IgD-negative memory B cell (primary cell): Measurements from ENCODE around the gene PRKCZ. TPM values are rescaled to one million over a fixed set of nuclear protein-coding genes. Genes with fewer than 3 reads are reported as not detected.

Experiments used
- H3K27ac Mint-ChIP-seq, 3 donors: one replicate each; pipeline ENCODE4 v1.8.0; 2020 to 2022; ENCODE audit warnings: mild to moderate bottlenecking in 3 of 3, mixed read lengths in 3 of 3, moderate library complexity in 1 of 3
- H3K27me3 Mint-ChIP-seq: one replicate; pipeline ENCODE4 v1.8.0; 2021; ENCODE audit warnings: mixed read lengths
- H3K36me3 Mint-ChIP-seq: one replicate; pipeline ENCODE4 v1.8.0; 2020; ENCODE audit warnings: mild to moderate bottlenecking, mixed read lengths
- H3K4me1 Mint-ChIP-seq, 3 donors: one replicate each; pipeline ENCODE4 v1.8.0; 2020 to 2022; ENCODE audit warnings: mixed read lengths in 3 of 3, mild to moderate bottlenecking in 1 of 3
- H3K4me3 Mint-ChIP-seq, 4 donors: one replicate each; pipeline ENCODE4 v1.8.0; 2020 to 2022; ENCODE audit warnings: mild to moderate bottlenecking in 4 of 4, mixed read lengths in 4 of 4, moderate library complexity in 3 of 4
- H3K9me3 Mint-ChIP-seq, 3 donors: one replicate each; pipeline ENCODE4 v1.8.0; 2020 to 2021; ENCODE audit warnings: mixed read lengths in 3 of 3, mild to moderate bottlenecking in 1 of 3
- polyA plus RNA-seq: library from polyadenylated mRNA; unstranded; fragments of 300-500 nt; fragmentation: Illumina TruSeq; gene quantifications from one replicate; pipeline ENCODE4 v1.2.3, GENCODE V29; 2021

Gene PRKCZ
- polyA plus RNA-seq, 1 donor from 2014 or later, result 12.0 TPM

DNA sequence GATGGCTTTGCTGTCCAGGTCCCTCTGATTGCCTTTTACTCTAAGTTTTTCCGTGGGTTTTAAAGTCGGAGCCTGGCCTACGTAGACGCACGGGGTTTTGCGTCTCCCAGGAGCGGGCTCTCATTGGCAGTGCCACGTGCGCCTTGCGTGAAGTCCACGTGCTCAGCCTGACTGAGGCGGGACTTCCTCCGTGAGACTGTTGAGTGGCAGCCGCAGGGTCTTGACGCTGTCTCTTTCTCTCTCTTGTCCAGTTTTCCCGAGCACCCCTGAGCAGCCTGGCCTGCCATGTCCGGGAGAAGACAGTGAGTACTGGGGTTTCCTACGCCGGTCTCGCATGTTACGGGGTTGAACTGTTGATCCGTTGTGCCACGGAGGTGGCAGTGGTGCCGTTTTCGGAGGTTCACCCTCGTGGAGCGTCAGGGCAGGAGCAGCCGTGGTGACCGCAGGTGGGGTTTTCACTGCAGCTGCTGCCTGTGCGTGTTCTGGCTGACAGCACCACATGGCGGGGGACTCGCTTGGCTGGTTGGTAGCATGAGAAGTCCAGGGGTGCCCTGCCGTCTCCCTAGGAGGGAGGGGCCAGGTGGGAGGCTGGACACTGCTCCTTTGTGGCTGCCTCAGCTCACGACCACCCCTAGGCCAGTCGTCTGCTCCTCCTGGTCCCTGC lies 9.2 kb downstream of the PRKCZ start:
- no peaks in the 10 kb centered on the region for H3K9me3 Mint-ChIP-seq
- H3K36me3 Mint-ChIP-seq, result peaks cover 15% of the 10 kb centered on the region
- H3K27me3 Mint-ChIP-seq, result no peaks in the 10 kb centered on the region
- no peak overlapping the region for H3K27ac Mint-ChIP-seq
- peaks cover 0 to 4% (median 0%) of the 10 kb centered on the region in 3 donors for H3K4me1 Mint-ChIP-seq
- no peak overlapping the region for H3K4me3 Mint-ChIP-seq

GRCh38 chr1:2060072-2060471 lies 9.9 kb downstream of the PRKCZ start:
- Mint-ChIP-seq H3K4me1 (peaks cover 0 to 4% (median 0%) of the 10 kb centered on the region in 3 donors), H3K9me3 (no peaks in the 10 kb centered on the region), H3K36me3 (peaks cover 20% of the 10 kb centered on the region)

GRCh38 chr1:2060535-2060934 lies 10.3 kb downstream of the PRKCZ start:
- no peaks in the 10 kb centered on the region for H3K9me3 Mint-ChIP-seq
- H3K27me3 Mint-ChIP-seq, result no peaks in the 10 kb centered on the region
- H3K4me1 Mint-ChIP-seq, result peaks cover 0 to 4% (median 0%) of the 10 kb centered on the region in 3 donors
- no peak overlapping the region for H3K4me3 Mint-ChIP-seq
- H3K27ac Mint-ChIP-seq, result no peak overlapping the region
- peaks cover 22% of the 10 kb centered on the region for H3K36me3 Mint-ChIP-seq

More at GRCh38 chr1:2060072-2060471, 9.9 kb downstream of the PRKCZ start:
- no peak overlapping the region for H3K4me3 Mint-ChIP-seq
- H3K27me3 Mint-ChIP-seq, result no peaks in the 10 kb centered on the region
- H3K27ac Mint-ChIP-seq, result no peak overlapping the region

GRCh38 chr1:2061065-2061778 lies 11.0 kb downstream of the PRKCZ start:
- Mint-ChIP-seq H3K4me1 (peaks cover 0 to 7% (median 0%) of the 10 kb centered on the region in 3 donors), H3K27me3 (no peaks in the 10 kb centered on the region), H3K27ac (no peak overlapping the region), H3K36me3 (peaks cover 22% of the 10 kb centered on the region), H3K4me3 (no peak overlapping the region), H3K9me3 (no peaks in the 10 kb centered on the region)

- Mint-ChIP-seq H3K4me3 (no peak overlapping the region), H3K4me1 (peaks cover 0 to 10% (median 0%) of the 10 kb centered on the region in 3 donors), H3K27me3 (no peaks in the 10 kb centered on the region), H3K9me3 (no peaks in the 10 kb centered on the region), H3K27ac (peak overlapping the region in 1 of 3 donors; percentile 3), H3K36me3 (peaks cover 25% of the 10 kb centered on the region)
Measured at GRCh38 chr1:2065699-2066098, 15.5 kb downstream of the PRKCZ start.

DNA sequence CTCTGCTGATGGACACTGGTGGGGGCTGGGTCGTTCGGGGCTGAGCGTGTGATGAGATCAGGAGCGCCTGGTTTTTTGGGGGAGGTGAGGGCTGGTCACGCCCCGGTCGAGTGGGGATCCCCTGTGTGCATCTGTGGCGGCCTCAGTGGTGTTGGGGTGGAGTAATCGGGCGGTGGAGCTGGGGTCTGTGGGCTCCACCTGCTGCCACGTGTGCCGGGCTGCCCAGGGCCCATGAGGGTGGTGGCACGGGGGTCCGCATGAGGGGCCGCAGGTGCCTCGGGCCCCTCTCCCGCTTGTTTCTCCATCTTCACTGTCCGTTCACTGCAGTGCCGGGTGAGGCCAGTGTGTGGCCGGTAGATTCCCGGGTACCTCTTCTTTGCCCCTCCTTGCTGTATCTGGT lies 17.2 kb downstream of the PRKCZ start:
- no peak overlapping the region for H3K4me3 Mint-ChIP-seq
- H3K4me1 Mint-ChIP-seq, result peaks cover 0 to 10% (median 0%) of the 10 kb centered on the region in 3 donors
- H3K36me3 Mint-ChIP-seq, result peaks cover 21% of the 10 kb centered on the region
- H3K27me3 Mint-ChIP-seq, result no peaks in the 10 kb centered on the region
- no peak overlapping the region for H3K27ac Mint-ChIP-seq
- H3K9me3 Mint-ChIP-seq, result no peaks in the 10 kb centered on the region

DNA sequence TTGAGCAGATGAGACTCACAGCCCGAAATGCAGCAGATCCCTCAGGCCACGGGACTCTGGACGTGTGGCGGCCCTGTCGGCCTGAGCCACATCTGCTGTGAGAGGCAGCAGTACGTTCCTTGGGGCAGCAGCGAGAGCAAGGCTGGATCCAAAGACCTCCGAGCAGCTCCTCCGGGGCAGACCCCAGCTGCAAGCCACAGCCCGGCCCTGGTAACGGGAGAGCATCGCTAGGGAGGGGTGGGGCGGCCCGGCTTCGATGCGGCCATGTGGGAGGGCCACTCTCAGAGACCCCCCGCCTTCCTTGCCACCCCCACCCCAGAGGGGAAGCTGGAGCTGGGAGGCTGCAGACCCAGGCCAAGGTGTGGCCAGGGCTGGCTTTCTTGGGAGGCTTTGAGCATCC lies 17.8 kb downstream of the PRKCZ start:
- Mint-ChIP-seq H3K27ac (no peak overlapping the region), H3K4me1 (peaks cover 0 to 10% (median 0%) of the 10 kb centered on the region in 3 donors), H3K9me3 (no peaks in the 10 kb centered on the region), H3K27me3 (no peaks in the 10 kb centered on the region), H3K4me3 (no peak overlapping the region), H3K36me3 (peaks cover 20% of the 10 kb centered on the region)

DNA sequence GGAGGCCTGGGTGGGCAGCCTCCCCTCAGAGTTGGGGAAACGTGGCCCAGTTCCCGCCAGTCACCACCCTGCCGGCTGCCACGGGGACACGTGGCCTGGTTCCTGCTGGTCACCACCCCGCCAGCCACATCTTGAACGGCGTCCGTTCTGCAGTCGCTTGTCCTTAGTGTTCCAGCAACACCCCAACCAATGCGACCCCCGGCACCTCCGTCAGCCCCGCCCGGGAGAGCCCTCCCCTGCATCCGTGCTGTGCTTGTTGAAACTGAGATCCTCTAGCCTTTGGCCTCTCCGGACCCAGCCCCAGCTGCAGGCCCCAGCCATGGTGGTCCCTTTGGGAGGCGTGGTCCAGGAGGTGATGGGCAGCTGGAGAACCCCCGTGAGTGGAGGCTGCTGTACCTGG lies 18.7 kb downstream of the PRKCZ start:
- Mint-ChIP-seq H3K4me3 (no peak overlapping the region), H3K27me3 (no peaks in the 10 kb centered on the region), H3K27ac (no peak overlapping the region), H3K36me3 (peaks cover 15% of the 10 kb centered on the region), H3K4me1 (peaks cover 0 to 9% (median 0%) of the 10 kb centered on the region in 3 donors), H3K9me3 (no peaks in the 10 kb centered on the region)

- Mint-ChIP-seq H3K27me3 (no peaks in the 10 kb centered on the region), H3K4me3 (no peak overlapping the region), H3K9me3 (no peaks in the 10 kb centered on the region), H3K4me1 (peaks cover 0 to 6% (median 0%) of the 10 kb centered on the region in 3 donors), H3K27ac (no peak overlapping the region), H3K36me3 (peaks cover 9% of the 10 kb centered on the region)
Measured at GRCh38 chr1:2070016-2070415, 19.8 kb downstream of the PRKCZ start.

- Mint-ChIP-seq H3K27ac (no peak overlapping the region), H3K9me3 (no peaks in the 10 kb centered on the region), H3K4me1 (peaks cover 0 to 4% (median 0%) of the 10 kb centered on the region in 3 donors), H3K36me3 (peaks cover 6% of the 10 kb centered on the region), H3K27me3 (no peaks in the 10 kb centered on the region), H3K4me3 (no peak overlapping the region)
Measured at GRCh38 chr1:2070800-2071530, 20.8 kb downstream of the PRKCZ start.

GRCh38 chr1:2072109-2072806 lies 22.0 kb downstream of the PRKCZ start:
- H3K27me3 Mint-ChIP-seq, result no peaks in the 10 kb centered on the region
- no peaks in the 10 kb centered on the region for H3K4me1 Mint-ChIP-seq
- peaks cover 12% of the 10 kb centered on the region for H3K36me3 Mint-ChIP-seq
- H3K4me3 Mint-ChIP-seq, result no peak overlapping the region
- peaks cover 0 to 5% (median 0%) of the 10 kb centered on the region in 3 donors for H3K9me3 Mint-ChIP-seq
- H3K27ac Mint-ChIP-seq, result no peak overlapping the region

DNA sequence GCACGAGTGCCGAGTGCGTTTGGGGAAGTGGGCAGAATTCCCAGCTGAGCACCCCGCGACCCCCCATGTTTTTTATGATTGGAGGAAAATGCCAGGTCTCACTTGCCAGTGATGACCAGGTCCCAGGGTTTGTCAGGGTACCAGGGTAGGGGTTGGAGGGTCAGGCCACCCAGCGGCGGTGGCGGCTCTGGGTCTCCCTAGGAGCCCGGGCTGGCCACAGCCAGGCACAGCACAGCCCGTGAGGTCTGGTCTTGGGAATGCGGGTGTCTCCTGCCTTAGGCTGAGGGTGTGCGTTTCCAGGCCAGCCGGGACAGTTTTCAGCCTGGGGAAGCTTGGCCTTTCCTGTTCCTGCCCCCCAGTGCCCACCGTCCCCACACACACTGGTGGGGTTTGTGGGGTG lies 22.7 kb downstream of the PRKCZ start:
- no peaks in the 10 kb centered on the region for H3K4me1 Mint-ChIP-seq
- H3K27me3 Mint-ChIP-seq, result no peaks in the 10 kb centered on the region
- no peak overlapping the region for H3K4me3 Mint-ChIP-seq
- H3K27ac Mint-ChIP-seq, result no peak overlapping the region
- peaks cover 0 to 9% (median 5%) of the 10 kb centered on the region in 3 donors for H3K9me3 Mint-ChIP-seq
- peaks cover 9% of the 10 kb centered on the region for H3K36me3 Mint-ChIP-seq

GRCh38 chr1:2073382-2074230 lies 23.4 kb downstream of the PRKCZ start:
- H3K36me3 Mint-ChIP-seq, result peaks cover 13% of the 10 kb centered on the region
- no peaks in the 10 kb centered on the region for H3K27me3 Mint-ChIP-seq
- no peak overlapping the region for H3K27ac Mint-ChIP-seq
- peaks cover 2 to 15% (median 8%) of the 10 kb centered on the region in 3 donors for H3K9me3 Mint-ChIP-seq
- no peak overlapping the region for H3K4me3 Mint-ChIP-seq
- H3K4me1 Mint-ChIP-seq, result no peaks in the 10 kb centered on the region

GRCh38 chr1:2074396-2074795 lies 24.2 kb downstream of the PRKCZ start:
- Mint-ChIP-seq H3K27me3 (no peaks in the 10 kb centered on the region), H3K36me3 (peaks cover 13% of the 10 kb centered on the region), H3K4me1 (no peaks in the 10 kb centered on the region), H3K4me3 (no peak overlapping the region), H3K27ac (no peak overlapping the region), H3K9me3 (peaks cover 2 to 16% (median 8%) of the 10 kb centered on the region in 3 donors)
